HepG2 (cell line): ENCODE measurements around the gene NCLN.

Experiments
- EP300 ChIP-seq, 3 experiments: sonication (generic) in 1 of 3; formaldehyde crosslinking in 1 of 3; IDR thresholded peaks; 2 replicates each; pipeline versions ENCODE4 v1.5.1 to v1.6.1; 2011 to 2020; ENCODE audit warnings: low read depth in 2 of 3, low read length in 2 of 3, borderline replicate concordance in 1 of 3, improper control_type of control experiment in 1 of 3, mild to moderate bottlenecking in 1 of 3, missing genetic modification reagents in 1 of 3, moderate library complexity in 1 of 3
- FOXC1 ChIP-seq: sonication (generic); formaldehyde crosslinking; IDR thresholded peaks from 2 replicates; pipeline ENCODE4 v1.8.0; 2022; ENCODE audit warnings: mild to moderate bottlenecking, missing genetic modification reagents, borderline replicate concordance
- HCFC1 ChIP-seq: fragments of 150-350 bp; IDR thresholded peaks from 2 replicates; pipeline ENCODE4 v1.6.1; 2014; ENCODE audit warnings: low read depth, low read length
- MAFK ChIP-seq, 2 experiments: IDR thresholded peaks in 1 of 2; conservative IDR thresholded peaks in 1 of 2; 2 replicates each; pipeline ENCODE4 v1.6.1; 2011; ENCODE audit warnings: improper control_type of control experiment in 2 of 2, low read length in 2 of 2
- NONO ChIP-seq, 2 experiments: fragments of 450-650 bp in 1 of 2; sonication (generic) in 1 of 2; formaldehyde crosslinking in 1 of 2; IDR thresholded peaks in 1 of 2; conservative IDR thresholded peaks in 1 of 2; 2 replicates each; pipeline versions ENCODE4 v1.6.1 to v1.8.0; 2017 to 2022; ENCODE audit warnings: mild to moderate bottlenecking in 1 of 2, missing genetic modification reagents in 1 of 2, moderate library complexity in 1 of 2
- POLR2A ChIP-seq, 2 experiments: IDR thresholded peaks; 2 replicates each; pipeline ENCODE4 v1.6.1; 2011; ENCODE audit warnings: low read depth in 2 of 2, low read length in 2 of 2, mild to moderate bottlenecking in 1 of 2, moderate library complexity in 1 of 2; ENCODE audit not compliant: insufficient read depth in 1 of 2
- RAD21 ChIP-seq: fragments of 450-650 bp; formaldehyde crosslinking; IDR thresholded peaks from 2 replicates; pipeline ENCODE4 v1.5.0; 2020; ENCODE audit warnings: mild to moderate bottlenecking
- RFX5 ChIP-seq: IDR thresholded peaks from 2 replicates; pipeline ENCODE4 v1.6.1; 2011; ENCODE audit warnings: low read depth, low read length, improper control_type of control experiment
- SIN3A ChIP-seq: IDR thresholded peaks from 2 replicates; pipeline ENCODE4 v1.6.1; 2011; ENCODE audit warnings: low read depth, mild to moderate bottlenecking, control low read depth, low read length, borderline replicate concordance
- SP4 ChIP-seq: sonication (generic); formaldehyde crosslinking; IDR thresholded peaks from 2 replicates; pipeline ENCODE4 v1.8.1; 2023; ENCODE audit warnings: mild to moderate bottlenecking, missing genetic modification reagents
- ZNF329 ChIP-seq: sonication (generic); formaldehyde crosslinking; IDR thresholded peaks from 2 replicates; pipeline ENCODE4 v1.9.0; 2021; ENCODE audit warnings: low read depth, mild to moderate bottlenecking, missing genetic modification reagents
- TF ChIP-seq, protein P1 (sequence below): sonication (generic); formaldehyde crosslinking; IDR thresholded peaks from 2 replicates; pipeline ENCODE4 v1.5.0; 2020; ENCODE audit warnings: mild to moderate bottlenecking, missing genetic modification reagents, moderate library complexity
- TF ChIP-seq, protein P2 (sequence below): sonication (generic); formaldehyde crosslinking; IDR thresholded peaks from 2 replicates; pipeline ENCODE4 v1.8.1; 2023; ENCODE audit warnings: mild to moderate bottlenecking, missing genetic modification reagents
- TF ChIP-seq, protein P3 (sequence below): sonication (generic); formaldehyde crosslinking; IDR thresholded peaks from 2 replicates; pipeline ENCODE4 v1.4.0; 2020; ENCODE audit warnings: missing genetic modification reagents

DNA sequence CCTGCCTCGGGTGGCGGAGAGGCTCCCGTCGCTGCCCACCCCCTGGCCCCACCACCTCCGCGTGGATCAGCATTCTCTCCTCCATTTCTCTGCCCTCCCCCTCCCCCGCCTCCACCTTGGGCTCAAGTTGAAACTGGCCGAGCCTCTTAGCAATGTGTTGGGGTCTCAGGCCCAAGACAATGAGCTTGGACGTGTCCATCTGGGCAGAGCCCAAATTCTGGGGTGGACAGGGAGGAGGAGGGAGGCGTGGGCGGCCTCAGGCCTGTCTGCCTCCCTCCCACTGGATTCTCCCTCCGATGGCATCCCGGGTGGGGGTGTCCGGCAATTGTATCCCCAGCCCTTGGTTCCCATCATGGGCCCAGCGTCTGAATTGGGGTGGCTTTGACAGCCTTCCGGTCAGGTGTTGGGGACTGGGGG lies 40.0 kb downstream of the NCLN start:
- TF ChIP-seq HCFC1: no peak
- no peak for TF ChIP-seq MAFK (conservative IDR thresholded peaks at IDR 0.05 in 1 of 2, IDR thresholded peaks at IDR 0.05 in 1 of 2; ENCODE audit: low read length in 2 of 2)
- TF ChIP-seq NONO (IDR thresholded peaks at IDR 0.05): no peak
- no peak for TF ChIP-seq NONO (CRISPR knock-in tag; conservative IDR thresholded peaks at IDR 0.05)
- no peak for TF ChIP-seq EP300 (IDR thresholded peaks at IDR 0.05; ENCODE audit: low read depth in 2 of 2, low read length in 2 of 2)
- no peak for TF ChIP-seq EP300 (CRISPR knock-in tag; IDR thresholded peaks at IDR 0.05; ENCODE audit: borderline replicate concordance)
- no peak for TF ChIP-seq RFX5
- no peak for TF ChIP-seq POLR2A (IDR thresholded peaks at IDR 0.05; ENCODE audit: insufficient read depth in 1 of 2, low read depth in 2 of 2, low read length in 2 of 2)
- TF ChIP-seq, protein P1, sequence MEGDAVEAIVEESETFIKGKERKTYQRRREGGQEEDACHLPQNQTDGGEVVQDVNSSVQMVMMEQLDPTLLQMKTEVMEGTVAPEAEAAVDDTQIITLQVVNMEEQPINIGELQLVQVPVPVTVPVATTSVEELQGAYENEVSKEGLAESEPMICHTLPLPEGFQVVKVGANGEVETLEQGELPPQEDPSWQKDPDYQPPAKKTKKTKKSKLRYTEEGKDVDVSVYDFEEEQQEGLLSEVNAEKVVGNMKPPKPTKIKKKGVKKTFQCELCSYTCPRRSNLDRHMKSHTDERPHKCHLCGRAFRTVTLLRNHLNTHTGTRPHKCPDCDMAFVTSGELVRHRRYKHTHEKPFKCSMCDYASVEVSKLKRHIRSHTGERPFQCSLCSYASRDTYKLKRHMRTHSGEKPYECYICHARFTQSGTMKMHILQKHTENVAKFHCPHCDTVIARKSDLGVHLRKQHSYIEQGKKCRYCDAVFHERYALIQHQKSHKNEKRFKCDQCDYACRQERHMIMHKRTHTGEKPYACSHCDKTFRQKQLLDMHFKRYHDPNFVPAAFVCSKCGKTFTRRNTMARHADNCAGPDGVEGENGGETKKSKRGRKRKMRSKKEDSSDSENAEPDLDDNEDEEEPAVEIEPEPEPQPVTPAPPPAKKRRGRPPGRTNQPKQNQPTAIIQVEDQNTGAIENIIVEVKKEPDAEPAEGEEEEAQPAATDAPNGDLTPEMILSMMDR (CRISPR knock-in tag): no peak
- no peak for TF ChIP-seq SP4 (CRISPR knock-in tag)
- no peak for TF ChIP-seq ZNF329 (CRISPR knock-in tag)
- TF ChIP-seq SIN3A: no peak
- TF ChIP-seq, protein P2, sequence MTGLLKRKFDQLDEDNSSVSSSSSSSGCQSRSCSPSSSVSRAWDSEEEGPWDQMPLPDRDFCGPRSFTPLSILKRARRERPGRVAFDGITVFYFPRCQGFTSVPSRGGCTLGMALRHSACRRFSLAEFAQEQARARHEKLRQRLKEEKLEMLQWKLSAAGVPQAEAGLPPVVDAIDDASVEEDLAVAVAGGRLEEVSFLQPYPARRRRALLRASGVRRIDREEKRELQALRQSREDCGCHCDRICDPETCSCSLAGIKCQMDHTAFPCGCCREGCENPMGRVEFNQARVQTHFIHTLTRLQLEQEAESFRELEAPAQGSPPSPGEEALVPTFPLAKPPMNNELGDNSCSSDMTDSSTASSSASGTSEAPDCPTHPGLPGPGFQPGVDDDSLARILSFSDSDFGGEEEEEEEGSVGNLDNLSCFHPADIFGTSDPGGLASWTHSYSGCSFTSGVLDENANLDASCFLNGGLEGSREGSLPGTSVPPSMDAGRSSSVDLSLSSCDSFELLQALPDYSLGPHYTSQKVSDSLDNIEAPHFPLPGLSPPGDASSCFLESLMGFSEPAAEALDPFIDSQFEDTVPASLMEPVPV: no peak
- no peak for TF ChIP-seq RAD21
- TF ChIP-seq, protein P3, sequence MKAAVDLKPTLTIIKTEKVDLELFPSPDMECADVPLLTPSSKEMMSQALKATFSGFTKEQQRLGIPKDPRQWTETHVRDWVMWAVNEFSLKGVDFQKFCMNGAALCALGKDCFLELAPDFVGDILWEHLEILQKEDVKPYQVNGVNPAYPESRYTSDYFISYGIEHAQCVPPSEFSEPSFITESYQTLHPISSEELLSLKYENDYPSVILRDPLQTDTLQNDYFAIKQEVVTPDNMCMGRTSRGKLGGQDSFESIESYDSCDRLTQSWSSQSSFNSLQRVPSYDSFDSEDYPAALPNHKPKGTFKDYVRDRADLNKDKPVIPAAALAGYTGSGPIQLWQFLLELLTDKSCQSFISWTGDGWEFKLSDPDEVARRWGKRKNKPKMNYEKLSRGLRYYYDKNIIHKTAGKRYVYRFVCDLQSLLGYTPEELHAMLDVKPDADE: no peak
- no peak for TF ChIP-seq FOXC1
